ENCODE measurements around the gene THBS1.

GRCh38 chr15:39642011-39642640, 61.2 kb downstream of the THBS1 start:
- TF ChIP-seq, protein P1, sequence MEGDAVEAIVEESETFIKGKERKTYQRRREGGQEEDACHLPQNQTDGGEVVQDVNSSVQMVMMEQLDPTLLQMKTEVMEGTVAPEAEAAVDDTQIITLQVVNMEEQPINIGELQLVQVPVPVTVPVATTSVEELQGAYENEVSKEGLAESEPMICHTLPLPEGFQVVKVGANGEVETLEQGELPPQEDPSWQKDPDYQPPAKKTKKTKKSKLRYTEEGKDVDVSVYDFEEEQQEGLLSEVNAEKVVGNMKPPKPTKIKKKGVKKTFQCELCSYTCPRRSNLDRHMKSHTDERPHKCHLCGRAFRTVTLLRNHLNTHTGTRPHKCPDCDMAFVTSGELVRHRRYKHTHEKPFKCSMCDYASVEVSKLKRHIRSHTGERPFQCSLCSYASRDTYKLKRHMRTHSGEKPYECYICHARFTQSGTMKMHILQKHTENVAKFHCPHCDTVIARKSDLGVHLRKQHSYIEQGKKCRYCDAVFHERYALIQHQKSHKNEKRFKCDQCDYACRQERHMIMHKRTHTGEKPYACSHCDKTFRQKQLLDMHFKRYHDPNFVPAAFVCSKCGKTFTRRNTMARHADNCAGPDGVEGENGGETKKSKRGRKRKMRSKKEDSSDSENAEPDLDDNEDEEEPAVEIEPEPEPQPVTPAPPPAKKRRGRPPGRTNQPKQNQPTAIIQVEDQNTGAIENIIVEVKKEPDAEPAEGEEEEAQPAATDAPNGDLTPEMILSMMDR (IDR thresholded peaks at IDR 0.05; ENCODE audit: poor library complexity), result no peak
- no peak for TF ChIP-seq EZH2 (IDR thresholded peaks at IDR 0.05; ENCODE audit: borderline replicate concordance)
- no peak for TF ChIP-seq EZH2phosphoT487 (IDR thresholded peaks at IDR 0.05; ENCODE audit: low read depth, severe bottlenecking, unreplicated experiment)
